H1 (cell line): ENCODE data around the gene TRIM40. TPM values are rescaled to one million over a fixed set of nuclear protein-coding genes. Genes with fewer than 3 reads are reported as not detected.

Experiments
- ASH2L ChIP-seq: fragments of 200-600, 300-600 bp; sonication (generic); IDR thresholded peaks from one replicate; pipeline ENCODE4 v1.7.1; 2017; ENCODE audit warnings: low read length
- GTF2F1 ChIP-seq: IDR thresholded peaks from 2 replicates; pipeline ENCODE4 v1.6.1; 2012; ENCODE audit warnings: low read depth, low read length, improper control_type of control experiment, borderline replicate concordance
- KDM4A ChIP-seq: IDR thresholded peaks from one replicate; pipeline ENCODE4 v1.7.1; 2012; ENCODE audit warnings: low read depth, mild to moderate bottlenecking, moderate library complexity, low read length, inconsistent platforms; ENCODE audit not compliant: severe bottlenecking
- SRF ChIP-seq: IDR thresholded peaks from 2 replicates; pipeline ENCODE4 v1.6.1; 2011; ENCODE audit warnings: mild to moderate bottlenecking, low read depth, low read length, moderate library complexity
- polyA plus RNA-seq, 7 experiments: library from polyadenylated mRNA; depleted of rRNA in 3 of 7; stranded (reverse) in 5 of 7; unstranded in 2 of 7; fragments of >200 nt in 5 of 7; fragments of 200-250 nt in 2 of 7; gene quantifications; 1 replicate in 5 of 7; 2 replicates in 1 of 7; 4 replicates in 1 of 7; pipeline versions ENCODE4 v1.2.1 to v1.2.3, GENCODE V29; 2011 to 2013; ENCODE audit warnings: missing spikeins in 2 of 7, mixed read lengths in 2 of 7
- total RNA-seq: library from RNA; stranded (reverse); fragmentation: NEBNext Ultra II Directional; extraction: Animal tissue kit (Norgen Biotek cat#: 25700); gene quantifications from 2 replicates; pipeline ENCODE4 v1.2.1, GENCODE V29; 2021
- TF ChIP-seq, protein P1 (sequence below): fragments of 300-600 bp; sonication (generic); IDR thresholded peaks from 2 replicates; pipeline ENCODE4 v1.7.1; 2012; ENCODE audit warnings: low read length, moderate library complexity, mild to moderate bottlenecking, inconsistent platforms; ENCODE audit not compliant: insufficient replicate concordance

The TRIM40 gene
- total and polyA plus RNA-seq, 2 of the 8 experiments (the other 6 are each of a cell fraction or from before 2014, with no cell fraction given) = not detected

DNA sequence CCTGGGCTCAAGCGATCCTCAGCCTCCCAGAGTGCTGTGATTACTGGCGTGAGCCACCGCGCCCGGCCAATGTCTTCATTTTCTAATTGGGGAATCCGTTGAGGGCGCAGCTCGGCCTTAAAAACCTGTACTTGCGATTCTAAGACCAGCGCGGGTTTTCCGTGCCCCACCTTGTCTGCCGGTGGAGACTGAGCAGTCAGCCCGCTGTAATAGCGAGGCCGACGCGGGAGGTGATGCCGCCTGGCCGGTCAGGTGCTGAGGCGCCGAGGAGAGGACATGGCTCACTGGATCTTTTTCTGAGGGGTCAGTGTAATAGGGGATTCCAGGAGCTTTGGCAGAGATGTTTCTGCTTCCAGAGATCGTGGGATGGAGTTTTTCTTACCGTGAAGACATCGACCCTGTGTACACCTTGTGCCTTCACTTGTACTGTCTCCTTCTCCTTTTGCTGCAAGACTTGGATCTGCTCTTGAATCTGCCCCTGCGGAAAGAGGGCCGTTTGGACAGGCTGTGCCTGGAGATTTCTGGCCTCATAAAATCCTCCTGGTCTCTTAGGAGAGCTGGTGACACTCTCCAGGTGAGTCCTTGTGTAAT, 24.6 kb upstream of the TRIM40 start (continued):
- TF ChIP-seq KDM4A (no peak), GTF2F1 (no peak), ASH2L (no peak), SRF (no peak)
- TF ChIP-seq, protein P1, sequence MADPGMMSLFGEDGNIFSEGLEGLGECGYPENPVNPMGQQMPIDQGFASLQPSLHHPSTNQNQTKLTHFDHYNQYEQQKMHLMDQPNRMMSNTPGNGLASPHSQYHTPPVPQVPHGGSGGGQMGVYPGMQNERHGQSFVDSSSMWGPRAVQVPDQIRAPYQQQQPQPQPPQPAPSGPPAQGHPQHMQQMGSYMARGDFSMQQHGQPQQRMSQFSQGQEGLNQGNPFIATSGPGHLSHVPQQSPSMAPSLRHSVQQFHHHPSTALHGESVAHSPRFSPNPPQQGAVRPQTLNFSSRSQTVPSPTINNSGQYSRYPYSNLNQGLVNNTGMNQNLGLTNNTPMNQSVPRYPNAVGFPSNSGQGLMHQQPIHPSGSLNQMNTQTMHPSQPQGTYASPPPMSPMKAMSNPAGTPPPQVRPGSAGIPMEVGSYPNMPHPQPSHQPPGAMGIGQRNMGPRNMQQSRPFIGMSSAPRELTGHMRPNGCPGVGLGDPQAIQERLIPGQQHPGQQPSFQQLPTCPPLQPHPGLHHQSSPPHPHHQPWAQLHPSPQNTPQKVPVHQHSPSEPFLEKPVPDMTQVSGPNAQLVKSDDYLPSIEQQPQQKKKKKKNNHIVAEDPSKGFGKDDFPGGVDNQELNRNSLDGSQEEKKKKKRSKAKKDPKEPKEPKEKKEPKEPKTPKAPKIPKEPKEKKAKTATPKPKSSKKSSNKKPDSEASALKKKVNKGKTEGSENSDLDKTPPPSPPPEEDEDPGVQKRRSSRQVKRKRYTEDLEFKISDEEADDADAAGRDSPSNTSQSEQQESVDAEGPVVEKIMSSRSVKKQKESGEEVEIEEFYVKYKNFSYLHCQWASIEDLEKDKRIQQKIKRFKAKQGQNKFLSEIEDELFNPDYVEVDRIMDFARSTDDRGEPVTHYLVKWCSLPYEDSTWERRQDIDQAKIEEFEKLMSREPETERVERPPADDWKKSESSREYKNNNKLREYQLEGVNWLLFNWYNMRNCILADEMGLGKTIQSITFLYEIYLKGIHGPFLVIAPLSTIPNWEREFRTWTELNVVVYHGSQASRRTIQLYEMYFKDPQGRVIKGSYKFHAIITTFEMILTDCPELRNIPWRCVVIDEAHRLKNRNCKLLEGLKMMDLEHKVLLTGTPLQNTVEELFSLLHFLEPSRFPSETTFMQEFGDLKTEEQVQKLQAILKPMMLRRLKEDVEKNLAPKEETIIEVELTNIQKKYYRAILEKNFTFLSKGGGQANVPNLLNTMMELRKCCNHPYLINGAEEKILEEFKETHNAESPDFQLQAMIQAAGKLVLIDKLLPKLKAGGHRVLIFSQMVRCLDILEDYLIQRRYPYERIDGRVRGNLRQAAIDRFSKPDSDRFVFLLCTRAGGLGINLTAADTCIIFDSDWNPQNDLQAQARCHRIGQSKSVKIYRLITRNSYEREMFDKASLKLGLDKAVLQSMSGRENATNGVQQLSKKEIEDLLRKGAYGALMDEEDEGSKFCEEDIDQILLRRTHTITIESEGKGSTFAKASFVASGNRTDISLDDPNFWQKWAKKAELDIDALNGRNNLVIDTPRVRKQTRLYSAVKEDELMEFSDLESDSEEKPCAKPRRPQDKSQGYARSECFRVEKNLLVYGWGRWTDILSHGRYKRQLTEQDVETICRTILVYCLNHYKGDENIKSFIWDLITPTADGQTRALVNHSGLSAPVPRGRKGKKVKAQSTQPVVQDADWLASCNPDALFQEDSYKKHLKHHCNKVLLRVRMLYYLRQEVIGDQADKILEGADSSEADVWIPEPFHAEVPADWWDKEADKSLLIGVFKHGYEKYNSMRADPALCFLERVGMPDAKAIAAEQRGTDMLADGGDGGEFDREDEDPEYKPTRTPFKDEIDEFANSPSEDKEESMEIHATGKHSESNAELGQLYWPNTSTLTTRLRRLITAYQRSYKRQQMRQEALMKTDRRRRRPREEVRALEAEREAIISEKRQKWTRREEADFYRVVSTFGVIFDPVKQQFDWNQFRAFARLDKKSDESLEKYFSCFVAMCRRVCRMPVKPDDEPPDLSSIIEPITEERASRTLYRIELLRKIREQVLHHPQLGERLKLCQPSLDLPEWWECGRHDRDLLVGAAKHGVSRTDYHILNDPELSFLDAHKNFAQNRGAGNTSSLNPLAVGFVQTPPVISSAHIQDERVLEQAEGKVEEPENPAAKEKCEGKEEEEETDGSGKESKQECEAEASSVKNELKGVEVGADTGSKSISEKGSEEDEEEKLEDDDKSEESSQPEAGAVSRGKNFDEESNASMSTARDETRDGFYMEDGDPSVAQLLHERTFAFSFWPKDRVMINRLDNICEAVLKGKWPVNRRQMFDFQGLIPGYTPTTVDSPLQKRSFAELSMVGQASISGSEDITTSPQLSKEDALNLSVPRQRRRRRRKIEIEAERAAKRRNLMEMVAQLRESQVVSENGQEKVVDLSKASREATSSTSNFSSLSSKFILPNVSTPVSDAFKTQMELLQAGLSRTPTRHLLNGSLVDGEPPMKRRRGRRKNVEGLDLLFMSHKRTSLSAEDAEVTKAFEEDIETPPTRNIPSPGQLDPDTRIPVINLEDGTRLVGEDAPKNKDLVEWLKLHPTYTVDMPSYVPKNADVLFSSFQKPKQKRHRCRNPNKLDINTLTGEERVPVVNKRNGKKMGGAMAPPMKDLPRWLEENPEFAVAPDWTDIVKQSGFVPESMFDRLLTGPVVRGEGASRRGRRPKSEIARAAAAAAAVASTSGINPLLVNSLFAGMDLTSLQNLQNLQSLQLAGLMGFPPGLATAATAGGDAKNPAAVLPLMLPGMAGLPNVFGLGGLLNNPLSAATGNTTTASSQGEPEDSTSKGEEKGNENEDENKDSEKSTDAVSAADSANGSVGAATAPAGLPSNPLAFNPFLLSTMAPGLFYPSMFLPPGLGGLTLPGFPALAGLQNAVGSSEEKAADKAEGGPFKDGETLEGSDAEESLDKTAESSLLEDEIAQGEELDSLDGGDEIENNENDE = no peak
